Measurements from ENCODE around the gene PPP2R5A. TPM values are rescaled to one million over a fixed set of nuclear protein-coding genes. Genes with fewer than 3 reads are reported as not detected.

Gene PPP2R5A
- polyA plus RNA-seq, 1 of the 3 experiments (the other 2 are of a cell fraction): 5.4 TPM

DNA sequence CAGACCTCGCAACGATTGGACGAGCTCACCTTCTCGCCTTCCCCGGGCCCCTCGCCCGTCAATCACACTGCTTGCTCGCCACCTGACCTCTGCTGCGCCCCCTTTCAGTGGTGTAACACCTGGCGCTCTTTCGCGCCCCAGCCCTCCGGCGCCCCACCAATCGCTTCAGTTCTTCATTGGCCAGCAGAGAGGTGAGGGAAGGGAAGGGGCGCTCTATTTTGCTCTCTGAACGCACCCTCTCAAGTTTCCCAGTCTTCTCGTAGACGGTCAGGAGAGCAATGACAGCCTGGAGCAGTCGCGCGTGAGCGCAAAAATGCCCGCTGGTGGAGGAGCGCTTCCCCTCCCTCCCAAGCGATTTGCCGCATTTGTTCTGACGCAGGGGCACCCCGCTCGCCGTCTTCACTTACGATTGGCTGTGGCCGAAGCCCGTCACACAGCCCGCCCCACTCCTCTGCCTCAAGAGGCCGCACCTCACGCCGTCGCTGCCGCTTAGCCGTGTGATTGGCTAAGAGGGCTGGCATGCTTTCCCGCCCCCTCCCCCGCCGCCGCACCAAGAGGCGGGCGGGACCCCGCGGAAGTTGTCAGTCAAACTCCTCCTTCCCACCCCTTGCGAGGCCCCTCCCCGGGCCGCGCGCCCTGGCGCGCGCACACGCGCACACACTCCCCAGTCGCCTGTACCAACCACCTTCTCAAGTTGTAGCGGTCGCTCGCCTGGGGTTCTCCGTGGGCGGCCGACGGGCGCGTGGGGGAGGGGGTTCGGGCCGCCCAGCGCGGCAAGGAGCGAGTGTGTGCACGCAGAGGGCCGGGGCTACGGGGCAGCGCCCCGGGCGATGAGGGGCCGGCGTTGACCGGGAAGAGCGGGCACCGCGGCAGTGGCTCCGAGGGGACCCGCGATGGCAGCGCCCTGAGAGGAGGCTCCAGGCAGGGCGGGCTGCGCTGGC, at the start of gene PPP2R5A (continued):
- TF ChIP-seq, protein P1, sequence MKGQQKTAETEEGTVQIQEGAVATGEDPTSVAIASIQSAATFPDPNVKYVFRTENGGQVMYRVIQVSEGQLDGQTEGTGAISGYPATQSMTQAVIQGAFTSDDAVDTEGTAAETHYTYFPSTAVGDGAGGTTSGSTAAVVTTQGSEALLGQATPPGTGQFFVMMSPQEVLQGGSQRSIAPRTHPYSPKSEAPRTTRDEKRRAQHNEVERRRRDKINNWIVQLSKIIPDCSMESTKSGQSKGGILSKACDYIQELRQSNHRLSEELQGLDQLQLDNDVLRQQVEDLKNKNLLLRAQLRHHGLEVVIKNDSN (IDR thresholded peaks at IDR 0.05; ENCODE audit: borderline replicate concordance, low read depth): no peak
- TF ChIP-seq NFIC (IDR thresholded peaks at IDR 0.05; ENCODE audit: borderline replicate concordance): no peak; the same call in 1 of the 2 replicates
- TF ChIP-seq RXRA (IDR thresholded peaks at IDR 0.05; ENCODE audit: borderline replicate concordance, low read depth): no peak; the same call in 1 of the 2 replicates
- TF ChIP-seq, protein P2, sequence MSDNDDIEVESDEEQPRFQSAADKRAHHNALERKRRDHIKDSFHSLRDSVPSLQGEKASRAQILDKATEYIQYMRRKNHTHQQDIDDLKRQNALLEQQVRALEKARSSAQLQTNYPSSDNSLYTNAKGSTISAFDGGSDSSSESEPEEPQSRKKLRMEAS (IDR thresholded peaks at IDR 0.05; ENCODE audit: low read depth): peak; percentile 57
- no peak for TF ChIP-seq MXI1 (IDR thresholded peaks at IDR 0.05; ENCODE audit: low read depth, low read length)
- TF ChIP-seq NRF1 (IDR thresholded peaks at IDR 0.05; ENCODE audit: low read depth, low read length): peak; percentile 68
- TF ChIP-seq GATA2 (CRISPR knock-in tag; IDR thresholded peaks at IDR 0.05): no peak
- TF ChIP-seq, protein P3, sequence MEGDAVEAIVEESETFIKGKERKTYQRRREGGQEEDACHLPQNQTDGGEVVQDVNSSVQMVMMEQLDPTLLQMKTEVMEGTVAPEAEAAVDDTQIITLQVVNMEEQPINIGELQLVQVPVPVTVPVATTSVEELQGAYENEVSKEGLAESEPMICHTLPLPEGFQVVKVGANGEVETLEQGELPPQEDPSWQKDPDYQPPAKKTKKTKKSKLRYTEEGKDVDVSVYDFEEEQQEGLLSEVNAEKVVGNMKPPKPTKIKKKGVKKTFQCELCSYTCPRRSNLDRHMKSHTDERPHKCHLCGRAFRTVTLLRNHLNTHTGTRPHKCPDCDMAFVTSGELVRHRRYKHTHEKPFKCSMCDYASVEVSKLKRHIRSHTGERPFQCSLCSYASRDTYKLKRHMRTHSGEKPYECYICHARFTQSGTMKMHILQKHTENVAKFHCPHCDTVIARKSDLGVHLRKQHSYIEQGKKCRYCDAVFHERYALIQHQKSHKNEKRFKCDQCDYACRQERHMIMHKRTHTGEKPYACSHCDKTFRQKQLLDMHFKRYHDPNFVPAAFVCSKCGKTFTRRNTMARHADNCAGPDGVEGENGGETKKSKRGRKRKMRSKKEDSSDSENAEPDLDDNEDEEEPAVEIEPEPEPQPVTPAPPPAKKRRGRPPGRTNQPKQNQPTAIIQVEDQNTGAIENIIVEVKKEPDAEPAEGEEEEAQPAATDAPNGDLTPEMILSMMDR (IDR thresholded peaks at IDR 0.05): peak; percentile 46
- TF ChIP-seq, protein P4, sequence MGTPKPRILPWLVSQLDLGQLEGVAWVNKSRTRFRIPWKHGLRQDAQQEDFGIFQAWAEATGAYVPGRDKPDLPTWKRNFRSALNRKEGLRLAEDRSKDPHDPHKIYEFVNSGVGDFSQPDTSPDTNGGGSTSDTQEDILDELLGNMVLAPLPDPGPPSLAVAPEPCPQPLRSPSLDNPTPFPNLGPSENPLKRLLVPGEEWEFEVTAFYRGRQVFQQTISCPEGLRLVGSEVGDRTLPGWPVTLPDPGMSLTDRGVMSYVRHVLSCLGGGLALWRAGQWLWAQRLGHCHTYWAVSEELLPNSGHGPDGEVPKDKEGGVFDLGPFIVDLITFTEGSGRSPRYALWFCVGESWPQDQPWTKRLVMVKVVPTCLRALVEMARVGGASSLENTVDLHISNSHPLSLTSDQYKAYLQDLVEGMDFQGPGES (IDR thresholded peaks at IDR 0.05; ENCODE audit: low read depth, low read length): peak; percentile 93

DNA sequence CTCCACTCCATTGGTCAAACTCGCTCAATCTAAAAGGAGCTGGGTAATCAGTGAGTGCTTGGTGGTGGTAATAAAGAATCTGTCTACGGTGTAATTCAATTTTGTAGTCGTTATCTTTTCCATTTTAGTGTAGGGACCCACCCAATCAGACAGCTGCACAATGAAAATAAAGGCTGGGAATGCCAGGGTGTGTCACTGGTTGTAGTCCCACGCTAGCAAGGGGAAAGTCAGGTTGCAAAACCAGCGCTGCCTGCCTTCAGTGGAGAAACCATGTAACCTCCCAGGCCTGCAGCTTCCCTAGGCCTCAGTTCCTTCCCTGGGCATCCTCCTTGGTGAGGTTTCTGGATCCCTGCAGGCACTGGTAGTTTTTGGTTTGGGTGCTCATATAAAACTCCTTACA, 49.4 kb upstream of the PPP2R5A start:
- H3K4me2 ChIP-seq: no peak overlapping the region
- ChIA-PET POLR2A (no interaction called here), CTCF (no interaction called here)
- no peaks in the 10 kb centered on the region for H3K27me3 ChIP-seq (ENCODE audit: insufficient read depth)
- WGBS (ENCODE audit: low lambda C conversion rate): 75% methylated on average over 5 of the region's 5 CpGs
- no peaks in the 10 kb centered on the region for H3K79me2 ChIP-seq (ENCODE audit: insufficient read depth)
- H2AFZ ChIP-seq (ENCODE audit: low read depth): no peak overlapping the region
- H4K20me1 ChIP-seq (ENCODE audit: insufficient read depth): no peaks in the 10 kb centered on the region
- no peak overlapping the region for H3K27ac ChIP-seq (ENCODE audit: low read depth in 2 of 2, low read length in 1 of 2)
- no peaks in the 10 kb centered on the region for H3K9me3 ChIP-seq
- no peaks in the 10 kb centered on the region for H3K9me2 ChIP-seq
- peaks cover 2 to 10% of the 10 kb centered on the region in 2 experiments; a peak in 3 of 4 replicates for H3K4me1 ChIP-seq (ENCODE audit: control insufficient read depth in 1 of 2, insufficient read depth in 2 of 2, low read depth in 1 of 2, low read length in 1 of 2)
- H3F3A ChIP-seq (replicated peaks; ENCODE audit: insufficient read depth): peaks cover 4% of the 10 kb centered on the region
- H3K36me3 ChIP-seq (replicated peaks in 1 of 2; ENCODE audit: control insufficient read depth in 1 of 2, insufficient read depth in 2 of 2, low read length in 1 of 2): no peaks in the 10 kb centered on the region
- H3K9ac ChIP-seq: no peak overlapping the region
- DNase-seq: no peak
- H3K4me3 ChIP-seq (ENCODE audit: low read depth in 2 of 2, low read length in 1 of 2): no peak overlapping the region
- no peak for TF ChIP-seq EP300 (IDR thresholded peaks at IDR 0.05; ENCODE audit: borderline replicate concordance in 1 of 2, low read depth in 1 of 2, low read length in 1 of 2)
- TF ChIP-seq, protein P5, sequence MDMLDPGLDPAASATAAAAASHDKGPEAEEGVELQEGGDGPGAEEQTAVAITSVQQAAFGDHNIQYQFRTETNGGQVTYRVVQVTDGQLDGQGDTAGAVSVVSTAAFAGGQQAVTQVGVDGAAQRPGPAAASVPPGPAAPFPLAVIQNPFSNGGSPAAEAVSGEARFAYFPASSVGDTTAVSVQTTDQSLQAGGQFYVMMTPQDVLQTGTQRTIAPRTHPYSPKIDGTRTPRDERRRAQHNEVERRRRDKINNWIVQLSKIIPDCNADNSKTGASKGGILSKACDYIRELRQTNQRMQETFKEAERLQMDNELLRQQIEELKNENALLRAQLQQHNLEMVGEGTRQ (IDR thresholded peaks at IDR 0.05; ENCODE audit: borderline replicate concordance, low read depth, low read length): no peak
- TF ChIP-seq GABPA (IDR thresholded peaks at IDR 0.05; ENCODE audit: low read depth): no peak
- TF ChIP-seq JUND (IDR thresholded peaks at IDR 0.05): no peak
- TF ChIP-seq, protein P1 (IDR thresholded peaks at IDR 0.05; ENCODE audit: borderline replicate concordance, low read depth): no peak
- TF ChIP-seq RXRA (IDR thresholded peaks at IDR 0.05; ENCODE audit: borderline replicate concordance, low read depth): no peak
- TF ChIP-seq YY1 (IDR thresholded peaks at IDR 0.05; ENCODE audit: low read depth): no peak
- no peak for TF ChIP-seq MXI1 (IDR thresholded peaks at IDR 0.05; ENCODE audit: low read depth, low read length)
- TF ChIP-seq, protein P2 (IDR thresholded peaks at IDR 0.05; ENCODE audit: low read depth): no peak
- no peak for TF ChIP-seq FOXM1 (IDR thresholded peaks at IDR 0.05; ENCODE audit: low read depth)
- no peak for TF ChIP-seq GATA2 (CRISPR knock-in tag; IDR thresholded peaks at IDR 0.05)
- TF ChIP-seq MEF2A (IDR thresholded peaks at IDR 0.05; ENCODE audit: borderline replicate concordance, low read depth): no peak
- TF ChIP-seq, protein P6, sequence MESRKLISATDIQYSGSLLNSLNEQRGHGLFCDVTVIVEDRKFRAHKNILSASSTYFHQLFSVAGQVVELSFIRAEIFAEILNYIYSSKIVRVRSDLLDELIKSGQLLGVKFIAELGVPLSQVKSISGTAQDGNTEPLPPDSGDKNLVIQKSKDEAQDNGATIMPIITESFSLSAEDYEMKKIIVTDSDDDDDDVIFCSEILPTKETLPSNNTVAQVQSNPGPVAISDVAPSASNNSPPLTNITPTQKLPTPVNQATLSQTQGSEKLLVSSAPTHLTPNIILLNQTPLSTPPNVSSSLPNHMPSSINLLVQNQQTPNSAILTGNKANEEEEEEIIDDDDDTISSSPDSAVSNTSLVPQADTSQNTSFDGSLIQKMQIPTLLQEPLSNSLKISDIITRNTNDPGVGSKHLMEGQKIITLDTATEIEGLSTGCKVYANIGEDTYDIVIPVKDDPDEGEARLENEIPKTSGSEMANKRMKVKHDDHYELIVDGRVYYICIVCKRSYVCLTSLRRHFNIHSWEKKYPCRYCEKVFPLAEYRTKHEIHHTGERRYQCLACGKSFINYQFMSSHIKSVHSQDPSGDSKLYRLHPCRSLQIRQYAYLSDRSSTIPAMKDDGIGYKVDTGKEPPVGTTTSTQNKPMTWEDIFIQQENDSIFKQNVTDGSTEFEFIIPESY (IDR thresholded peaks at IDR 0.05; ENCODE audit: borderline replicate concordance, low read depth): no peak
